Fibroblast of lung (primary cell): Measurements from ENCODE around the gene ROR2. TPM values are rescaled to one million over a fixed set of nuclear protein-coding genes. Genes with fewer than 3 reads are reported as not detected.
A peak's percentile ranks its signal among the peaks of the same experiment; 100 is the strongest.

Experiments used
- DNase-seq, 2 donors: peaks; one replicate each; pipeline versions ENCODE4 v3.0.0 to v3.0.0-alpha.2; 2010; ENCODE audit warnings: low read depth in 2 of 2
- H2AFZ ChIP-seq: 2 replicates; pipeline ENCODE4 v1.5.1; 2012; ENCODE audit warnings: low read length, control low read depth, inconsistent platforms
- H3K27ac ChIP-seq: 2 replicates; pipeline ENCODE4 v1.5.1; 2011; ENCODE audit warnings: low read length, control low read depth; ENCODE audit not compliant: insufficient read depth
- H3K27me3 ChIP-seq: 2 replicates; pipeline ENCODE4 v1.5.1; 2011; ENCODE audit warnings: mild to moderate bottlenecking, low read length; ENCODE audit not compliant: control insufficient read depth, insufficient read depth
- H3K36me3 ChIP-seq: 2 replicates; pipeline ENCODE4 v1.5.1; 2011; ENCODE audit warnings: low read length; ENCODE audit not compliant: control insufficient read depth, insufficient read depth
- H3K4me1 ChIP-seq: 2 replicates; pipeline ENCODE4 v1.5.1; 2011; ENCODE audit warnings: low read length; ENCODE audit not compliant: control insufficient read depth, insufficient read depth; ENCODE audit errors: extremely low read depth
- H3K4me2 ChIP-seq: 2 replicates; pipeline ENCODE4 v1.5.1; 2011; ENCODE audit warnings: low read length, control low read depth; ENCODE audit not compliant: insufficient read depth; ENCODE audit errors: extremely low read depth
- H3K4me3 ChIP-seq, 4 experiments: fragments of 200-600 bp in 1 of 4; sonication (generic) in 1 of 4; replicated peaks in 1 of 4; 2 replicates each; pipeline ENCODE4 v1.5.1; 2011 to 2016; ENCODE audit warnings: low read length in 4 of 4, low read depth in 3 of 4, mild to moderate bottlenecking in 3 of 4, control low read depth in 2 of 4, inconsistent platforms in 1 of 4, mixed read lengths in 1 of 4; ENCODE audit not compliant: insufficient read depth in 1 of 4; ENCODE audit errors: control extremely low read depth in 1 of 4
- H3K79me2 ChIP-seq: 2 replicates; pipeline ENCODE4 v1.5.1; 2012; ENCODE audit warnings: mild to moderate bottlenecking, low read length, inconsistent platforms; ENCODE audit not compliant: control insufficient read depth, insufficient read depth
- H3K9ac ChIP-seq: 2 replicates; pipeline ENCODE4 v1.5.1; 2011; ENCODE audit warnings: mild to moderate bottlenecking, low read length, control low read depth; ENCODE audit not compliant: insufficient read depth
- H3K9me3 ChIP-seq: 2 replicates; pipeline ENCODE4 v1.5.1; 2012; ENCODE audit warnings: low read depth, low read length; ENCODE audit not compliant: control insufficient read depth, insufficient read depth
- H4K20me1 ChIP-seq: 2 replicates; pipeline ENCODE4 v1.5.1; 2011; ENCODE audit warnings: low read length; ENCODE audit not compliant: control insufficient read depth, insufficient read depth; ENCODE audit errors: extremely low read depth
- CTCF ChIP-seq, 2 donors: IDR thresholded peaks in 1 of 2; conservative IDR thresholded peaks in 1 of 2; 1 replicate in 1 of 2; 2 replicates in 1 of 2; pipeline ENCODE4 v1.5.1; 2011 to 2012; ENCODE audit warnings: low read length in 2 of 2, control low read depth in 1 of 2, inconsistent platforms in 1 of 2, low read depth in 1 of 2, mild to moderate bottlenecking in 1 of 2
- EZH2 ChIP-seq: IDR thresholded peaks from 2 replicates; pipeline ENCODE4 v1.5.1; 2012; ENCODE audit warnings: low read length, control low read depth, mild to moderate bottlenecking; ENCODE audit errors: missing control alignments
- polyA plus RNA-seq, 2 donors: library from polyadenylated mRNA; depleted of rRNA in 1 of 2; stranded (reverse) in 1 of 2; unstranded in 1 of 2; fragments of >200 nt; gene quantifications; 2 replicates each; pipeline ENCODE4 v1.2.1, GENCODE V29; 2011 to 2012; ENCODE audit warnings: missing spikeins in 1 of 2
- total RNA-seq: library from RNA; depleted of rRNA; stranded (reverse); fragments of >200 nt; gene quantifications from 2 replicates; pipeline ENCODE4 v1.2.1, GENCODE V29; 2014

ROR2 gene
- total and polyA plus RNA-seq, 2 donors (not counting 1 experiment from before 2014, with no cell fraction given), result 2.3 to 27.9 TPM

GRCh38 chr9:91776409-91777291, 173.4 kb downstream of the ROR2 start:
- Histone ChIP-seq H3K4me2 (peak overlapping the region; percentile 46), H3K4me1 (peaks cover 11% of the 10 kb centered on the region), H3K36me3 (no peaks in the 10 kb centered on the region), H4K20me1 (no peaks in the 10 kb centered on the region), H3K9ac (no peak overlapping the region), H3K27ac (no peak overlapping the region), H3K79me2 (no peaks in the 10 kb centered on the region), H3K9me3 (no peaks in the 10 kb centered on the region), H3K27me3 (peaks cover 2% of the 10 kb centered on the region), H3K4me3 (peak overlapping the region in 1 of 4 experiments; percentile 21), H2AFZ (no peak overlapping the region)
- TF ChIP-seq EZH2 (no peak), CTCF (conservative IDR thresholded peaks at IDR 0.05 in 1 of 2, IDR thresholded peaks at IDR 0.05 in 1 of 2; ENCODE audit: low read depth in 1 of 2, low read length in 2 of 2) (no peak)
- DNase-seq, result peak; percentile 34 to 87

GRCh38 chr9:91775708-91776028, 174.4 kb downstream of the ROR2 start:
- H3K27ac ChIP-seq, result no peak overlapping the region
- no peak overlapping the region for H3K4me2 ChIP-seq
- no peaks in the 10 kb centered on the region for H3K9me3 ChIP-seq
- H3K36me3 ChIP-seq, result no peaks in the 10 kb centered on the region
- DNase-seq, result no peak
- no peaks in the 10 kb centered on the region for H4K20me1 ChIP-seq
- no peak overlapping the region for H2AFZ ChIP-seq
- H3K4me1 ChIP-seq, result peaks cover 16% of the 10 kb centered on the region
- peaks cover 2% of the 10 kb centered on the region for H3K27me3 ChIP-seq
- TF ChIP-seq CTCF (conservative IDR thresholded peaks at IDR 0.05 in 1 of 2, IDR thresholded peaks at IDR 0.05 in 1 of 2; ENCODE audit: low read depth in 1 of 2, low read length in 2 of 2) (no peak), EZH2 (no peak)
- H3K79me2 ChIP-seq, result no peaks in the 10 kb centered on the region
- H3K9ac ChIP-seq, result no peak overlapping the region
- no peak overlapping the region for H3K4me3 ChIP-seq

DNA sequence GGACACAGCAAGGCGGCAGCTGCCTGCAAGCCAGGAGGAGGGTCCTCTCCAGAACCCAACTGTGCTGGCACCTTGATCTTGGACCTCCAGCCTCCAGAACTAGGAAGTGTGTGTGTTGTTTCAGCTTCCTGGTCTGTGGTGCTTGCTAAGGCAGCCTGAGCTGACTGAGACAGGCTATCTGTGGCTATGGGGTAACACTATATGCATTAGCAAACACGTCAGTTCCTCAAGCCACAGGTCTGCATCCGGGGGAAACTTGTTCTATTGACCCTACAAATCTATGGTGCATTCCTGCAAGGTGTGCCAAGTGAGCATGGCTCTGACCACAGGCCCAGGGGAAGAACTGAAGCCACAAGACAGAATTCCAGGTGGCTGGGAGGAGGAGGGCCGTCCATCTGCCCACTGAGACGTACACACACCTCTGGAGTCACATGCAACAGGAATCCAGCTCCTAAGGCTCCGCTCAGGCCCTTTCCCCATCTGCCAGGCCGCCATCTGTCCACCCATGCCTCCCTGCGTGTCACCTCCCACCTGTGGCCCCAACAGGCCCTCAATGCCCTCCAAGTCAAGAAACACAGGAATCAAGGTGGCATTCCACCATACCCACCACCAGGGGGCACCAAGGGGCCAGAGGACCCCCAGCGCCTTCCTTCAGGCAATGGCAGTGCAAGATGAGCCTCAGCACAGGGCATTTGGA, 174.9 kb downstream of the ROR2 start:
- H4K20me1 ChIP-seq, result no peaks in the 10 kb centered on the region
- H2AFZ ChIP-seq, result no peak overlapping the region
- H3K4me1 ChIP-seq, result peaks cover 20% of the 10 kb centered on the region
- H3K4me2 ChIP-seq, result no peak overlapping the region
- H3K36me3 ChIP-seq, result no peaks in the 10 kb centered on the region
- peak; percentile 71 to 79 for TF ChIP-seq CTCF (conservative IDR thresholded peaks at IDR 0.05 in 1 of 2, IDR thresholded peaks at IDR 0.05 in 1 of 2; ENCODE audit: low read depth in 1 of 2, low read length in 2 of 2)
- TF ChIP-seq EZH2, result no peak
- H3K9ac ChIP-seq, result no peak overlapping the region
- DNase-seq, result peak; percentile 42 to 64
- H3K79me2 ChIP-seq, result no peaks in the 10 kb centered on the region
- H3K27ac ChIP-seq, result no peak overlapping the region
- H3K27me3 ChIP-seq, result peaks cover 2% of the 10 kb centered on the region
- H3K9me3 ChIP-seq, result no peaks in the 10 kb centered on the region
- no peak overlapping the region for H3K4me3 ChIP-seq
